ENCODE results near the gene ARHGAP36.

ARHGAP36 gene, protein sequence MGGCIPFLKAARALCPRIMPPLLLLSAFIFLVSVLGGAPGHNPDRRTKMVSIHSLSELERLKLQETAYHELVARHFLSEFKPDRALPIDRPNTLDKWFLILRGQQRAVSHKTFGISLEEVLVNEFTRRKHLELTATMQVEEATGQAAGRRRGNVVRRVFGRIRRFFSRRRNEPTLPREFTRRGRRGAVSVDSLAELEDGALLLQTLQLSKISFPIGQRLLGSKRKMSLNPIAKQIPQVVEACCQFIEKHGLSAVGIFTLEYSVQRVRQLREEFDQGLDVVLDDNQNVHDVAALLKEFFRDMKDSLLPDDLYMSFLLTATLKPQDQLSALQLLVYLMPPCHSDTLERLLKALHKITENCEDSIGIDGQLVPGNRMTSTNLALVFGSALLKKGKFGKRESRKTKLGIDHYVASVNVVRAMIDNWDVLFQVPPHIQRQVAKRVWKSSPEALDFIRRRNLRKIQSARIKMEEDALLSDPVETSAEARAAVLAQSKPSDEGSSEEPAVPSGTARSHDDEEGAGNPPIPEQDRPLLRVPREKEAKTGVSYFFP

DNA sequence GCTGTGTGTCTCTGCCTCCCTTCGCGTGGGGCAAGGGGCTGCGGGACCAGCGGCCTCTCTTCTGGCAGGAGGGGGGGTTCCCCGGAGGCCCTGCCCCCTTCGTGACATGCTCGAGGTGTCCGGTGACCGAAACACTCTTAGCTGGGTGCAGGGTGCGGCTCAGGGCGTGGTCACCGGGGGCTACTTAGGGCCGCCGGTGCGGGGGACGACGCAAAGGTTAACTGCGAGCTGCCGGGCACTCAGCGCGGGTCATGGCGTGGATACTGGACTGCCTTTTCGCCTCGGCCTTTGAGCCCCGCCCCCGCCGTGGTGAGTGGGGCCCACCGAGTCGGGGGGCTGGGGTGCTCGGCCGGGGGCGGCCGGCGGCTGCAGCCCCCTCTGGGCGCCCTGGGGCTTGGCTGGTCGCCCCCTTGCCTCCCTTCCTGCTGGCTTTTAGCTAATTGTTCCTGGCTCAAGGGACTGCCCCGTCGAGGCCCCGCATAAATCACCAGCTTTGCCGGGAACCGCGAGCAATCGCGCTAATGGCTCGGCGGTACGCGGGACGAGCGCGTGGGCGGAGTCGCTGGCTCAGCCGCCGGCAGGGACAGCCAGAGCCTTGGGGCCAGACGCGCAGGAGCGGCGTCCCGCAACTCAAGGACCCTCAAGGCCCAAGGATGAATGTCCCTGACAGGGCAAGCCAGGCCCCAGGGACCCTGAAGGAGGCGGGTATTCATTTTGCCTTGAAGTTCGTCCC, at the start of gene ARHGAP36:
Gene ARHGAP36, plus strand, starts transcription at position 211 of the 733 bp plus-strand sequence. CDS start 23,320 bp downstream, outside the sequence.
- DNase-seq (ENCODE audit: low read depth in 2 of 2) = no peak

DNA sequence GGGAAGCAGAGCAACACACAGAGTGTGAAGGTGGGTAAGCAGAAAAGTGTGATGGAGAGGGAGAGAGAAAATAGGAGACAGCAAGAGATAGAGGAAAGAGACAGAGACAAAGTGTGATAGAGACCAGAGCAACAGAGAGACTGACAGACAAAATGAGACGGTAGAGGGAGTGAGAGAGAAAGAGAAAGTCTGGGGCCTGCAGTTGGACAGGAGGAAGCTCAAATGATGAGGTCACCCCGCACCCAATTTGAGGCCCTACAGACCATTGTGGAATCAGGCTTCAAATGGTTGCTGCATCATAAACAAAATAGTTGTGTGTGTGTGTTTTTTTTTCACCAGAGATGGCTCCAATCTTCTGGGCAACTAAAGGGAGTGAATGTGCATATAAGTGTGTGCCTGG, 48.0 kb upstream of the ARHGAP36 start:
- no peak for DNase-seq (ENCODE audit: low read depth in 2 of 2)

DNA sequence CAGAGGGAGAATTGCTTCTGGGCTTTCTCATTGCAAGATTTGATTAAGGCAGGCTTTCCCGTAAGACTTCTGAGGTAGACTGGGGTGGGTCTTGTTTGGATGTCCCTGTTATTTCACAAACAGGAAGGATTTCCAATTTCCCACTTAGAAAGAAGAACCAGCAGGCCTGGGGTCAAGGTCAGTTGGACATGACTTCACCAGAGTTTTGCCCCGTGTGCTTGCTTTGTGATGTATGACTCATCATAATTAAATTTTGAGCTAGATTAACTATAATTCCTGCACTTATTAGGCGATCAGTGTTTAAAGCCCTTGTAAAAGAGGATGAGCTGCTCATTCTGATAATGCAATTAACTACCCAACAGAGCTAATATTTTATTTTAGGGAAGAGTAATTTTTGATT, 32.8 kb upstream of the ARHGAP36 start:
- no peak for DNase-seq (ENCODE audit: low read depth in 2 of 2)

DNA sequence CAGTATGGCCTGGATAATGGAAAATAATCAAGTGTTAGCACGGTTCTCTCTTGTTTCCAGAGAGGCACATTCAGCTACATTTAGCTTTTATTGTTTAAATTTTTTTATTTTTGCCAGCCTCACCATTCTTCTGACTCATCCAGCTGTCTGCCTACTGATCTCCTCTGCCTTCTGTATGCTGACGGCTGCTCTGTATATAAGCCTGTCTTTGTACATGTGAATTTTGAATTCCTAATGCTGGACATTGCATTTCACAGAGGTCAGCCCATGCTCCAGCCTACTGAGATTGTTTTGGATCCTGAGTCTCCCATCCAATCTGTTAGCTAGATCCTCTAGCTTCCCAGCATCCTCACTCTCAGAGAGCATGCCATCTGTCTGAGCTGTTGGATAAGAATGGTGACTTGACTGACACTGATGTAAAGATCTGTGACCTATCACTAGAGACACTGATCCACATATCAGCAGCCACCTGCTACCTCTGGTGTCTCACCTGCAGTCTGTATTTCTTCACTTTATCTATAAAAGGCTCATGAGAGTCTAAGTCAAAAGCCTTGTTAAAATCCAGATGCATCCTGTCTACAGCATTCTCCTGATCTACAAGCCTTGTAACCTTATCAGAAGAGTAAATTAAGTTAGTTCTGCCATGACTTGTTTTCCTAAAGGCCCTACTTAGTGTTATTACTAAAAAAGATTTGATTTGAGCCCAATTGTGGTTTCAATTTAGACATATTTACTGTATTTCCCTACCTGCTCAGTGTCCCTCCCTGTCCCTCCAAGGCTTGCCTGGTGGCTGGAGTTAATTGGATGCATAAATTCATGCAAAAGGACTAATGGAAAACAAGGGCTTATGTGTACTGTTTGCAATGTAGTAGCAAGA, 25.6 kb upstream of the ARHGAP36 start:
- DNase-seq (ENCODE audit: low read depth in 2 of 2) = no peak

DNA sequence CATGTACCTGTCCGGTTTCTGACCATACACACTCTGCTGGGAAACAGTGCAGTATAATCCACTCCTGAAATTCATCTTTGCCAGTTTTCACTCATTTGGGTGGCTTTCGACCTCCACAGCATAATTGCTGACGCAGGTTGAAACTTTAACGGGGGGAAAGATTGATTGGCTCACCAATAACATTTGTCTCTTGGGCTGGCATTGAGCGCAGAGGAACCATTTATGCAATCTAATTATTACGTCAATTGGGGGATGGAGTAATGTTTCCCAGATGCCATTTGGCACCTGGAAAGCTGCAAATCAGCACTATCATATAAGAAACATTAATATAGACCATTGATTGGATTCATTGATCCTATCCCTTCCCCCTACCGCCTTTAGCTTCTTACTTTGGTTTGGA, 24.1 kb upstream of the ARHGAP36 start:
- no peak for DNase-seq (ENCODE audit: low read depth in 2 of 2)

DNA sequence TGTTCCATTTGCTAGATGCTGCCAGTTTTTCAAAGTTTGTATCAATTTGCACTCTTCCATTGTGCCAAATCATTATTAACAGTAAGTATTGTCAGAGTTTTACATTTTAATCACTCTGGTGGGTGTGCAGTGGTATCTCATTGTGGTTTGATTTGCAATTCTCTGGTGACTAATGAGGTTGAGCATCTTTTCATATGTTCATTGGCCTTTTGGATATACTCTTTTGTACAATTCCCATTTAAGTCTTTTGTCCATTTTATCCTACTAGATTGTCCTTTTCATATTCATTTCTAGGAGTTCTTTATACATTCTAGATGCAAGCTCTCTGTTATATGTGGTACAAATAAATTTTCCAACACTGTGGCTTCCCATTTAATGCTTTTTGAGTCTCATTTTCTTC, 17.4 kb upstream of the ARHGAP36 start:
- no peak for DNase-seq (ENCODE audit: low read depth in 2 of 2)

DNA sequence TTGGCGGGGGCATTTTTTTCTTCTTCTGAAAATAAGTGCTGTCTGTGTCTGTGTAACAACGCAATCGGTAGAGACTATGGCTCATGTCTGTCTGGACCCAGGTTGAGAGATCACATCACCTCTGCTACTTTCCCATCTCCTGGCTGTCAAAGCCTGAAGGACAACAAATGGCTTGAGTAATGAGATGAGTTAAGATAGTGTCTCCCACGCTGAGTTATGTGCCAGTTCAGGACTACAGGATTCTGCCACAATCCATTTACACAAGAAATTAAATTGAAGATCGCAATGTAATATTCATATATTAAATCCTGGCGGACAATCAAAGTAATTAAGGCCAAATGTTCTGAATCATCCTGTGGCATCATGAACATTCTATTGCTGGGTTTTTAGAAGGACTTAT, 16.5 kb upstream of the ARHGAP36 start:
- DNase-seq (ENCODE audit: low read depth in 2 of 2) = no peak

DNA sequence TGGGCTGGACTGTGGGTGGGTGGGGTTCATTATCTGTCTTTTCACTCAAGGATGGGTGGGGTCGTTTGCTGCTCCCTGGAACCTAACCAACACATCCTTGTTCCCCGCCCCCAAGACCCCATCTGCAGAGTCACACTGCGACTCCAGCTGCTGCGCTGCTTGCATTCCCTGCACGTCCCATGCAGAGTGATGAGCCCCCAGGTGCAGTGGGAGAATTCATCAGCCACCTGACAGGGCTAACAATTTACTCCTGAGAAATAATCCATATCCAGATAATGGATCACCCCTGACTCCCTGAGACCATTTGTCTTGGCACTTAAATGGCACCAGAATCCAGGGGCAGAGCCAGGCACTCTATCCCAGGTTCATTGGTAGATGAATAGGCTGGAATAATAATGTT, 12.4 kb upstream of the ARHGAP36 start:
- no peak for DNase-seq (ENCODE audit: low read depth in 2 of 2)

DNA sequence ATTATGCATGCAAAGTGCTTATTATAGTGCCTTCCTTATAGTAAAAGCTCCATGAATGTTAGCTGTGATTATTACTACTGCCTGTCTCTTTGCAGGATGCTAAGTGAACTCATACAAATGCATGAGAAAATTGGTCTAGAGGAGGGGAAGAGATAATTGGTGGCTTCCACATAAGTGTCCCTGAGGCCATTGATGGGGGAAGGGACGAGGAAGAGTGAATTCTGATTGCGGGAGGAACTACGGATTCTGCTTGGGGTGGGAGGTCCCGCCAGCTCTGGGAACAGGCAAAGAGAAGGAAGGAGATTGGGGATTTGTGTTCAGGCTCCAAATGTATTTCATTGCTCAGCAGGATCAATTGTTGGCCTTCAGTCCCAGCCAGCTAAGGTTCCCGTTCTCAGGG, 11.6 kb upstream of the ARHGAP36 start:
- DNase-seq (ENCODE audit: low read depth in 2 of 2) = no peak

DNA sequence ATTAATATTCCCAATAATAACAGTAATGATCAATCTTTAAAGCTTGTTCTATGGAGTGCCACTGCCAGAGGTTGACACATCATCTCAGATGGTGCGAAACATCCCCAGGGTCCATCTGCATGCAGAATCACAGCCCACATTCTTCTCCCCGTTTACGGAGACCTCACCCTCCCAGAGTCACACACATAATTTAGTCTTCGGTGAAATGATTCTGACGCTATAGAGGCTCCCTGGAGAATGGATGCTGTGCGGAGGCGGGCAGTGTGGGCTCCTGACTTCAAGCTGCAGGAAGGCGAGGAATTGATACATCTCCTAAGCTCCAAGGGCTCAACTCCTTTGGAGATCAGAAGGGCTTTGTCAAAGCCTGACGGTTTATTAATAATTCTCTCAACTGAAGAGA, 11.0 kb upstream of the ARHGAP36 start:
- DNase-seq (ENCODE audit: low read depth in 2 of 2) = no peak

DNA sequence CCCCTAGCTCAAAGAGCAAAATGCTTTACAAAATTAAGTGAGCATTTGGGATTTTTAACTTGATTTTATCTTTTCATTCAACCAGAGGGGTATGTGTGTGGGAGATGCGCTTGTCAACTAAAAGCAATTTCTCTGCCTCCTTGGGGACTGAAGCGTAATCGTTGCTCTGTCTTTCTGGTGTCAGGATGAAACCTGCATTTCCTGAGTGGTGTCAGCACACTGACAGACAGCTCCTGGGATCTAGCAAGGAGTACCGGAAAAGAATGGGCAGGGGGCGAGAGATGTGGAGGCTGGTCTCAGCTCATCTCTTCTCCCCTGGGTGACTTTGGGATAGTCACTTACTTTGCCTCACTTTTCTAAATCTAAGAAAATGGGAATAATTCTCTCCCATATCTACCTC, 5.1 kb upstream of the ARHGAP36 start:
- no peak for DNase-seq (ENCODE audit: low read depth in 2 of 2)

DNA sequence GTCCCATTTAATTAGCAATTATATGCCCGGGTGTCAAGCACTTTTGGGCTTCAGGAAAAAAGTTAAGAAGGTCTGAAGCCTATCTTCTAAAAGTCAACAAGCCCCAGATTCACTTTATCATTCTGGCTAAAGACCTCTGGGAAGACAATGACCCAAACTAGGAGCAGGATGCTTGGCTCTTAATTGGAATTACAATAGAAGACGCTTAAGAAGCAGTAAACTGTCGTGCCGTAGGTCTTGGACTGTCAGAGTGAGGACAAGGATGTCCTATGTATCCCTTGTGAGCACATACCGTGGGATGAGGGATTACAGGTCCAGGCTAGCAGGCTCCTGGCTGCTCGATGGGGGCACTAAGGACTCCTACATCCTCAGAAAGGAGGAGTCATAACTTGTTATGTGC, 3.2 kb upstream of the ARHGAP36 start:
- DNase-seq (ENCODE audit: low read depth in 2 of 2) = no peak

DNA sequence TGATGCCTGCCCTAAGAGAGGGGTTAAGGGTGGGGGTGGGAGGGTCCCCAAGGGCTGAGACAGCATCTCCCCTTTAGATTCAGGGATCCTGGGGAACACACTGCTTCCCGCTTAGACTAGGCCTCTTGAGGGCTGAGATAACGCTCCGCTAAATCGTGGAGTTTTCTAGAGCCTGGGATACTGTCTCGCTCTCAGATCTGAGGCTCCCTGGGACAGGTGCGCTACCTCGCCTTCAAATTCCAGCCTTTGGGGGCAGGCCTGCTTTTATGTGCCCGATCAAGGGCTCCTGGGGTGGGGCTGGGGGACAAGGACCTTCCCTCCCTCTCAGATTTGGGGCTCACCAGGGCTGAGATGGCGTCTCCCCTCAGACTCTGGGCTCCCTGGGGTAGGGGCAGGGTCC, 440 bp upstream of the ARHGAP36 start:
- DNase-seq (ENCODE audit: low read depth in 2 of 2) = no peak

DNA sequence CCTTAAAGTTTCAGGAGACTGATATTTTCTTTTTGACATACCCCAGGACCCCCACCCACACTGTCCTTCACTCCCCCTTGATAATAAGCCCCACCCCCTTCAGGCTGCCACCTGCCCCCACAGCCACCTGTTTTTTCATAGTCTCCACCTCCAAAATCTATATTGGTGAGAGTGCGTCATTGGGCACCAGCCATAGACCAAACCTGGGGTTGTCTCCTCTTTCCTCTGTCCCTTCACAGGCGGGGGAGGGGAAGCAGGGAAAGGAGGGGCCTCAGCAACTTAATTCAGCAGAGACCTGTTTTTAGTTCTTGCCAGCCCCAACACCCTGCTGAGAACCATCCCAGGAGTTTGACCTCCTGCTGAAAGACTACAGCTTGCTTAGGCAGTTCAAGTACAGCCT, 1.1 kb downstream of the ARHGAP36 start:
- DNase-seq (ENCODE audit: low read depth in 2 of 2) = no peak

DNA sequence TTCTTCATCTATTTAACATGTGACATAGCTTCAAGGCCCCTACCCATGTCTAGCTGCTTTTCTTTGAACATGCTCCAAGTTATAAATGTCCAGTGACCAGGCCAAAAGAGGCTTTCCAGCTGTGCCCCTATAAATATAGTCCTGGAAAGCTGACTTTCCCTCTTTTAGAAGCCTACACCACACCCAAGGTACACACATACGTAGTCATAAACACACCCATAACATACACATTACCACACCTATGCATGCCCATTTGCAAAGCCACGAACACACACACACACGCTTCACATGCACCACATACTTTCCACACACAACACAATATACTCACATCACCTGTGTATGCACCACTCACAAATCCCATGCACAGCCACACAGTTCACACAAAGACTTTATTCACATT, 2.0 kb downstream of the ARHGAP36 start:
- DNase-seq (ENCODE audit: low read depth in 2 of 2) = no peak

DNA sequence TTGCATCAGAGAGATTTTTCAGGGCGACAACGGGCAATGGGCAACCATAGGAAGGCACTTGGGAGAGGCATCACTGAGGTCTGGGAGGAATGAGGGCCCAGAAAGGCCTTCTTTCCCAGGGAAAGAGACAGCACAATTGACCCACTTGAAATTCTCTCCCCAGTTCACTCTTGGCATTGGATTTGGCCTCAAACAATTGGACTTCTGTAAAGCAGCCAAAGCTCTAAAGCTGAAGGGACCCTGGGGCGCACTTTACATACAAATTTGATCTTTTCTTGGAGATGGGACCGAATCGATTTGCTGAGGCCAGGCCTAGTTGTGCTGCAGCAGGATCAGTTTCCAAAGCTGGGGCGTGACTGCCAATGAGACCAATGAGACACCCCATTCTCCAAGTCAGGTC, 3.2 kb downstream of the ARHGAP36 start:
- no peak for DNase-seq (ENCODE audit: low read depth in 2 of 2)

DNA sequence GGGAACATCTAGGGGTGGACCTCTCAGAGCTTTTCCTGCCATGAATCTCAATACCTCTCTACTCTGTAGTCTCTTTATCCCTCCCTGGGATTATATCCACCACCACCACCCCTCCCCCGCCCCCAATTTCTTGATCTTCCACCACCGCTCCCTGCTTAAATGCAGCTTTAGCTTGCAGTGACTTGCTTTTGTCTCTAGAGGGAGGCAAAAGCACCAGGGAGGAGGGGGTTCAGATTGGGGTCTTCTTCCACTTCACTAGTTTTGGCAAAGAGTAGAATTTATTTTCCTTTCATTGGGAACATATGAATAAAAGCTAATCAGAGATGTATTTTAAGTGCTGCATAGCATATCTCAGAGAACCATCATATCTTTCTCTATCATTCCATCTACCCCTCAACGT, 5.5 kb downstream of the ARHGAP36 start:
- DNase-seq (ENCODE audit: low read depth in 2 of 2) = no peak

DNA sequence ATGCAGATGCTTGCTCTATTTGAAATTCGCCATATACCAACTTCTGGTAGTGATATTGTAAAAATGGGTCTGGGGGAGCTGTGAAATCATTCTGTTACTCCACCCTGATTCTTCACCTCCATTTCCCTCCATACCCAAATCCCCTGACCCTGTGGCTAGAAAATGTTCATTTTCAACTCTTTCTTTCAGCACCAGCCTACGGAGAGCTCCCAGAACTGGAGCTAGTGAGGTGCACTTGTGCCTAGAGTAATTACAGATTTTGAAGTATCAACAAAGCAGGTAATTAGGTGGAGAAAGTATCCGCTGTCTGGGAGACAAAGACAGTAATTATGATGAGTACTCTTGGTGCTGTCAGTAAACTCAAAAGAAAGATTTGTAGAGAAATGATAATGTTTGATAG, 8.1 kb downstream of the ARHGAP36 start:
- DNase-seq (ENCODE audit: low read depth in 2 of 2) = no peak

DNA sequence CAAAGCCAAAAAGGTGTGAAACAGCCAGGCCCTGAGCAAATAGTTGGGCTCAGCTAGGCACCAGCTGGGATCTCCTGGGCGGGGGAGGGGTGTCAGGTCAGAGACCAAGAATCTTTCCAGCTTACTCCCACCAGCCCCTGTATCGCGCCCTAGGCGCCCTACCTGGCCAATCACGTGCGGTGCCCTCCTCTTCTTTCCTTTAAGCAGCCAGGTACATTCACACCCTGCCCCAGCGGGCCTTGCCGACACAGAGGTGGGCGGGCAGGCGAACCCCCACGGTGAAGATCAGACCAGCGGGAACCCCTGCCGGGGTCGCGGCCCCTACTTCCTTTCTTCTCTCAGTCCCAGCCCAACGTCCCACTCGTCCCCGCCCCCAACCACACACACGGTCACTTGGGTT, 9.1 kb downstream of the ARHGAP36 start:
- no peak for DNase-seq (ENCODE audit: low read depth in 2 of 2)

DNA sequence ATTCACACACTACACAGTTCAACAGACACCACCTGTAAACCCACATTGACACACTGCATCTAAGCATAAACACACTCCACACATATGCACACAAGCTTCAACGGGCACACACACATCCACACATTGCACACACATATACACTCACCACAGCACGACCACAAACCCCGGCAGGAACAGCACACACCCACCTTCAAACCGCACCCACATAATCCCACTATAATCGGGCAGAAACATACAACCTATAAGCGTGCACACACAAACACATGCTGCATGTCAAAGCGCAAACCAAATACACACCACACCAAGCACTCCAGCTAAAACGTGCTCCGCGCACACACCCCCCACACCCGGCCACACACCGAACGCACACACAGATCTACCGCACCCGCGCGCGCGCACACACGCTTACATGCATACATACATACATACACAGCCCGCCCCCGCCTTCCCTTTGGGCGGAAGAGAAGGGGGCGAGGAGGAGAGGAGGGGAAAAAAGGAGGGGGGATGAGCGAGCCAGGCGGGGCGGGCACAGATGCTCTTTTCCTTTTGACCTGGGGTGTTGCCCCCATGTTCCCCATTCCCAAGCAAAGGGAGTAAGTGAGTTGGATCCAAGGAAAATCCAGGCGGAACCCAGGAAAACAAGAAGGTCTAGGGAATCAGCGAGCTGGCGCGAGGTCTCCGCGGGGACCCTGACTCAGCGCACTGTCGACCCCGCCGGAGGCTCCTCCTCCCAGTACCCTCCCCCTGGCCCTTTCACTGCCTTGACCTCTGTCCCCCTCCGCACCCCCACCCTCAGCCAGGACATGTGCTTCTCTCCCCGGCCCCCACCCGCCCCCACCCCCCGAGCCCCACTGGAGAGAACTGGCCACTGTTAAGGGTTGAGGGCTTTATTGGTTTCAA, 9.9 kb downstream of the ARHGAP36 start:
- no peak for DNase-seq (ENCODE audit: low read depth in 2 of 2)

Measured in stimulated activated CD8-positive, alpha-beta memory T cell treated with anti-CD3 and anti-CD28 coated beads, Interleukin-7, amount 100 ng/mL, for 4 hours (primary cell).